WTC11 (cell line): ENCODE measurements around the gene CTNND2. TPM values are rescaled to one million over a fixed set of nuclear protein-coding genes. Genes with fewer than 3 reads are reported as not detected.

Experiments
- ATAC-seq: fragments of 200-7000 bp; cut with Tn5 transposase; 2 replicates; pipeline ENCODE4 v1.10.0; 2021; ENCODE audit warnings: mild to moderate bottlenecking, moderate library complexity
- CTCF ChIA-PET: fragments of 300-600 bp; sonication (Branson Sonifier 250); formaldehyde crosslinking; loops from one replicate; lab custom pipeline; 2021; ENCODE audit warnings: antibody characterized with exemption; lab: Charles Lee
- POLR2A ChIA-PET: fragments of 350-600 bp; sonication (Branson Sonifier 250); formaldehyde crosslinking; loops from one replicate; lab custom pipeline; 2021; ENCODE audit warnings: antibody characterized with exemption; lab: Charles Lee
- DNase-seq: peaks from one replicate; pipeline ENCODE4 v3.0.0; 2021; ENCODE audit warnings: low spot score
- H3K27ac Mint-ChIP-seq: 2 replicates; pipeline ENCODE4 v1.8.0; 2021; ENCODE audit warnings: mixed read lengths
- H3K27me3 Mint-ChIP-seq: 2 replicates; pipeline ENCODE4 v1.8.0; 2021; ENCODE audit warnings: low read depth, mild to moderate bottlenecking, moderate library complexity, mixed read lengths
- H3K36me3 Mint-ChIP-seq: 2 replicates; pipeline ENCODE4 v1.8.0; 2021; ENCODE audit warnings: mixed read lengths
- H3K4me1 Mint-ChIP-seq: 2 replicates; pipeline ENCODE4 v1.8.0; 2022; ENCODE audit warnings: mixed read lengths
- H3K4me3 Mint-ChIP-seq: 2 replicates; pipeline ENCODE4 v1.8.0; 2021; ENCODE audit warnings: mild to moderate bottlenecking, moderate library complexity, mixed read lengths
- H3K9me3 Mint-ChIP-seq: 2 replicates; pipeline ENCODE4 v1.8.0; 2021; ENCODE audit warnings: mixed read lengths
- ARID4B ChIP-seq: sonication (generic); formaldehyde crosslinking; IDR thresholded peaks from 2 replicates; pipeline ENCODE4 v1.8.0; 2023; ENCODE audit warnings: missing genetic modification reagents, mild to moderate bottlenecking, borderline replicate concordance
- ATF2 ChIP-seq: sonication (generic); formaldehyde crosslinking; IDR thresholded peaks from 2 replicates; pipeline ENCODE4 v1.8.1; 2022; ENCODE audit warnings: low read depth, missing genetic modification reagents, borderline replicate concordance
- EMX1 ChIP-seq: fragments of 250-450 bp; sonication (Bioruptor Pico); IDR thresholded peaks from 2 replicates; pipeline ENCODE4 v1.8.0; 2021; ENCODE audit warnings: mild to moderate bottlenecking
- HMGXB4 ChIP-seq: sonication (generic); formaldehyde crosslinking; IDR thresholded peaks from 2 replicates; pipeline ENCODE4 v1.8.1; 2023; ENCODE audit warnings: mild to moderate bottlenecking, moderate library complexity, missing genetic modification reagents
- JAZF1 ChIP-seq: fragments of 250-450 bp; sonication (Bioruptor Pico); IDR thresholded peaks from 2 replicates; pipeline ENCODE4 v1.9.0; 2021; ENCODE audit warnings: moderate library complexity, mild to moderate bottlenecking, inconsistent platforms
- JUN ChIP-seq: sonication (generic); formaldehyde crosslinking; IDR thresholded peaks from 2 replicates; pipeline ENCODE4 v1.8.0; 2023; ENCODE audit warnings: mild to moderate bottlenecking, missing genetic modification reagents
- KAT7 ChIP-seq: sonication (generic); formaldehyde crosslinking; IDR thresholded peaks from 2 replicates; pipeline ENCODE4 v1.8.1; 2023; ENCODE audit warnings: missing genetic modification reagents, mild to moderate bottlenecking, borderline replicate concordance
- NFE2L1 ChIP-seq: sonication (generic); formaldehyde crosslinking; IDR thresholded peaks from 2 replicates; pipeline ENCODE4 v1.8.1; 2023; ENCODE audit warnings: missing genetic modification reagents
- NR3C1 ChIP-seq: sonication (generic); formaldehyde crosslinking; conservative IDR thresholded peaks from 2 replicates; pipeline ENCODE4 v1.8.1; 2023; ENCODE audit warnings: low read depth, mild to moderate bottlenecking, missing genetic modification reagents
- TCF7 ChIP-seq: sonication (generic); formaldehyde crosslinking; IDR thresholded peaks from 2 replicates; pipeline ENCODE4 v1.8.0; 2022; ENCODE audit warnings: mild to moderate bottlenecking, low read depth, missing genetic modification reagents, moderate library complexity
- ZMAT4 ChIP-seq: fragments of 250-450 bp; sonication (Bioruptor Pico); IDR thresholded peaks from 2 replicates; pipeline ENCODE4 v1.9.0; 2021; ENCODE audit warnings: mild to moderate bottlenecking
- ZNF416 ChIP-seq: fragments of 250-450 bp; sonication (Bioruptor Pico); IDR thresholded peaks from 2 replicates; pipeline ENCODE4 v1.9.0; 2021; ENCODE audit warnings: mild to moderate bottlenecking, inconsistent platforms
- ZNF423 ChIP-seq: fragments of 250-450 bp; sonication (Bioruptor Pico); IDR thresholded peaks from 2 replicates; pipeline ENCODE4 v2.1.2; 2022; ENCODE audit warnings: mild to moderate bottlenecking, moderate library complexity
- ZNF512 ChIP-seq: sonication (generic); formaldehyde crosslinking; IDR thresholded peaks from 2 replicates; pipeline ENCODE4 v1.8.1; 2022; ENCODE audit warnings: missing genetic modification reagents, borderline replicate concordance
- total RNA-seq: library from RNA; stranded (reverse); gene quantifications from 3 replicates; pipeline ENCODE4 v1.2.3, GENCODE V29; 2021
- TF ChIP-seq, protein P1 (sequence below): sonication (generic); formaldehyde crosslinking; IDR thresholded peaks from 2 replicates; pipeline ENCODE4 v1.8.0; 2023; ENCODE audit warnings: missing genetic modification reagents
- TF ChIP-seq, protein P2 (sequence below): sonication (generic); formaldehyde crosslinking; IDR thresholded peaks from 2 replicates; pipeline ENCODE4 v1.8.1; 2022; ENCODE audit warnings: mild to moderate bottlenecking, moderate library complexity, missing genetic modification reagents
- TF ChIP-seq, protein P3 (sequence below): sonication (generic); formaldehyde crosslinking; IDR thresholded peaks from 2 replicates; pipeline ENCODE4 v1.8.1; 2023; ENCODE audit warnings: mild to moderate bottlenecking, missing genetic modification reagents, borderline replicate concordance

The CTNND2 gene
- total RNA-seq, 1 experiment from 2014 or later: 11.9 TPM

DNA sequence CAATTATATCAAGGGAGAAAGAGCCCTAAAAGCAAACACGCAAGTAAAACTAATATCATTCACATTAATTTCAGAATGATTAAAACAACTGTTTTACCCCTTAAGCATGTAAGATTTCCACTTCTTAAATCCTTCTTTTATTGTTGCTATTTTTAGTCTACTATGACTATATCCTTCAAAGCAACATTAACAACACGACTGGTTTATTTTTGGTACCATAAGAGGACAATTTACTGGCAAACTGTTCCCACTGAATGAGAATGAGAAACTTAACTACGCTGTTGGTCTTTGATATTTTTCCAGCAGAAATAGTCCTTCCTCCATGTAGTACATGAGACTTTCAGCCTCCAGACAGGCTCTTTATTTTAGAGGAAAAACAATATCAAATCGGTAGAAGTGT is 281.5 kb downstream of the CTNND2 start:
- no peak for TF ChIP-seq ZNF512 (CRISPR knock-in tag)
- TF ChIP-seq ZMAT4 (CRISPR knock-in tag): no peak
- TF ChIP-seq ATF2 (CRISPR knock-in tag): no peak
- TF ChIP-seq, protein P1, sequence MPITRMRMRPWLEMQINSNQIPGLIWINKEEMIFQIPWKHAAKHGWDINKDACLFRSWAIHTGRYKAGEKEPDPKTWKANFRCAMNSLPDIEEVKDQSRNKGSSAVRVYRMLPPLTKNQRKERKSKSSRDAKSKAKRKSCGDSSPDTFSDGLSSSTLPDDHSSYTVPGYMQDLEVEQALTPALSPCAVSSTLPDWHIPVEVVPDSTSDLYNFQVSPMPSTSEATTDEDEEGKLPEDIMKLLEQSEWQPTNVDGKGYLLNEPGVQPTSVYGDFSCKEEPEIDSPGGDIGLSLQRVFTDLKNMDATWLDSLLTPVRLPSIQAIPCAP (CRISPR knock-in tag): no peak
- TF ChIP-seq, protein P2, sequence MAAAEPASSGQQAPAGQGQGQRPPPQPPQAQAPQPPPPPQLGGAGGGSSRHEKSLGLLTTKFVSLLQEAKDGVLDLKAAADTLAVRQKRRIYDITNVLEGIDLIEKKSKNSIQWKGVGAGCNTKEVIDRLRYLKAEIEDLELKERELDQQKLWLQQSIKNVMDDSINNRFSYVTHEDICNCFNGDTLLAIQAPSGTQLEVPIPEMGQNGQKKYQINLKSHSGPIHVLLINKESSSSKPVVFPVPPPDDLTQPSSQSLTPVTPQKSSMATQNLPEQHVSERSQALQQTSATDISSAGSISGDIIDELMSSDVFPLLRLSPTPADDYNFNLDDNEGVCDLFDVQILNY (CRISPR knock-in tag): no peak
- no peak for TF ChIP-seq NFE2L1 (CRISPR knock-in tag)
- no peak for TF ChIP-seq TCF7 (CRISPR knock-in tag)
- TF ChIP-seq EMX1 (CRISPR knock-in tag): no peak
- TF ChIP-seq, protein P3, sequence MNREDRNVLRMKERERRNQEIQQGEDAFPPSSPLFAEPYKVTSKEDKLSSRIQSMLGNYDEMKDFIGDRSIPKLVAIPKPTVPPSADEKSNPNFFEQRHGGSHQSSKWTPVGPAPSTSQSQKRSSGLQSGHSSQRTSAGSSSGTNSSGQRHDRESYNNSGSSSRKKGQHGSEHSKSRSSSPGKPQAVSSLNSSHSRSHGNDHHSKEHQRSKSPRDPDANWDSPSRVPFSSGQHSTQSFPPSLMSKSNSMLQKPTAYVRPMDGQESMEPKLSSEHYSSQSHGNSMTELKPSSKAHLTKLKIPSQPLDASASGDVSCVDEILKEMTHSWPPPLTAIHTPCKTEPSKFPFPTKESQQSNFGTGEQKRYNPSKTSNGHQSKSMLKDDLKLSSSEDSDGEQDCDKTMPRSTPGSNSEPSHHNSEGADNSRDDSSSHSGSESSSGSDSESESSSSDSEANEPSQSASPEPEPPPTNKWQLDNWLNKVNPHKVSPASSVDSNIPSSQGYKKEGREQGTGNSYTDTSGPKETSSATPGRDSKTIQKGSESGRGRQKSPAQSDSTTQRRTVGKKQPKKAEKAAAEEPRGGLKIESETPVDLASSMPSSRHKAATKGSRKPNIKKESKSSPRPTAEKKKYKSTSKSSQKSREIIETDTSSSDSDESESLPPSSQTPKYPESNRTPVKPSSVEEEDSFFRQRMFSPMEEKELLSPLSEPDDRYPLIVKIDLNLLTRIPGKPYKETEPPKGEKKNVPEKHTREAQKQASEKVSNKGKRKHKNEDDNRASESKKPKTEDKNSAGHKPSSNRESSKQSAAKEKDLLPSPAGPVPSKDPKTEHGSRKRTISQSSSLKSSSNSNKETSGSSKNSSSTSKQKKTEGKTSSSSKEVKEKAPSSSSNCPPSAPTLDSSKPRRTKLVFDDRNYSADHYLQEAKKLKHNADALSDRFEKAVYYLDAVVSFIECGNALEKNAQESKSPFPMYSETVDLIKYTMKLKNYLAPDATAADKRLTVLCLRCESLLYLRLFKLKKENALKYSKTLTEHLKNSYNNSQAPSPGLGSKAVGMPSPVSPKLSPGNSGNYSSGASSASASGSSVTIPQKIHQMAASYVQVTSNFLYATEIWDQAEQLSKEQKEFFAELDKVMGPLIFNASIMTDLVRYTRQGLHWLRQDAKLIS (CRISPR knock-in tag): no peak
- no peak for TF ChIP-seq JAZF1
- Mint-ChIP-seq H3K27ac (no peak overlapping the region), H3K9me3 (peaks cover 12% of the 10 kb centered on the region), H3K4me1 (peaks cover 8% of the 10 kb centered on the region), H3K4me3 (no peak overlapping the region), H3K27me3 (no peaks in the 10 kb centered on the region), H3K36me3 (peaks cover 11% of the 10 kb centered on the region; the same call in 1 of the 2 replicates)
- ATAC-seq (no peak), DNase-seq (no peak)
- POLR2A ChIA-PET: no interaction called here
- CTCF ChIA-PET: no interaction called here

GRCh38 chr5:11620172-11620571 is 284.1 kb downstream of the CTNND2 start:
- H3K27me3 Mint-ChIP-seq: no peaks in the 10 kb centered on the region
- CTCF ChIA-PET: interaction anchor here (1.3 kb wide), 2 partner anchors 10 to 330 kb away, joined by 3 read pairs; no protein-coding TSS in a partner anchor
- POLR2A ChIA-PET: no interaction called here
- H3K9me3 Mint-ChIP-seq: peaks cover 12% of the 10 kb centered on the region
- H3K4me1 Mint-ChIP-seq: peaks cover 8% of the 10 kb centered on the region
- no peak overlapping the region for H3K27ac Mint-ChIP-seq
- H3K4me3 Mint-ChIP-seq: no peak overlapping the region
- H3K36me3 Mint-ChIP-seq: peaks cover 11% of the 10 kb centered on the region; the same call in 1 of the 2 replicates
- ATAC-seq: peak; percentile 86
- DNase-seq: no peak
- TF ChIP-seq, protein P2 (CRISPR knock-in tag): no peak
- TF ChIP-seq NR3C1 (CRISPR knock-in tag) (no peak), ZNF416 (CRISPR knock-in tag) (no peak), HMGXB4 (no peak), JUN (no peak), KAT7 (CRISPR knock-in tag) (no peak), ARID4B (CRISPR knock-in tag) (no peak), ZNF423 (CRISPR knock-in tag) (no peak)
- TF ChIP-seq, protein P1 (CRISPR knock-in tag): no peak
